Prostate gland (tissue), 2 donors: Measurements from ENCODE around the gene SLC25A48.

ENCODE experiments used
- POLR2A ChIP-seq: fragments of 450-650 bp; IDR thresholded peaks from one replicate; pipeline ENCODE4 v1.6.1; 2016; ENCODE audit warnings: antibody characterized with exemption, mild to moderate bottlenecking
- POLR2AphosphoS5 ChIP-seq: sonication (generic); formaldehyde crosslinking; IDR thresholded peaks from one replicate; pipeline ENCODE4 v1.6.1; 2017; ENCODE audit warnings: antibody characterized with exemption
- TF ChIP-seq, protein P1 (sequence below), 4 experiments: fragments of 200-600 bp in 2 of 4; fragments of 450-650 bp in 2 of 4; sonication (generic) in 2 of 4; IDR thresholded peaks; 1 replicate in 3 of 4; 2 replicates in 1 of 4; pipeline ENCODE4 v1.5.1; 2016 to 2019; ENCODE audit warnings: antibody characterized with exemption in 4 of 4, mild to moderate bottlenecking in 2 of 4, moderate library complexity in 2 of 4

DNA sequence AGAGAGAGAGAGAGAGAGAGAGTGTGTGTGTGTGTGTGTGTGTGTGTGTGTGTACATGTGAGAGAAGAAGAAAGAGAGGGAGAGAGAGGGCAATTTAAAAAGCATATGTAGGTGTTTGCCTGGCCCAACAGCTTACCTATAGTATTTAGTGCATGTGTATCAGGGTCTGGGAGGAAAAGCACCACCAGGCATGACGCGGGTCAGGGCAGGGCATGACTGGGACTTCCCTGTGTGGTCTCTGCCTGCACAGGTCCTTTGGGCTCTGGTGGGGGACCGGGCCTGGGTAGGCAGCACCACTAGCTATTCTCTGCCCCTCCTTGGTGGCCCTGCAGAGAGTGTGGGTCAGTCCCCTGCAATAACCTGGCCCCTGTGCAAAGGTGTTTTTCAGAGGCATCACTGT lies 45.1 kb downstream of the SLC25A48 start:
- TF ChIP-seq POLR2A (no peak), POLR2AphosphoS5 (no peak)
- TF ChIP-seq, protein P1, sequence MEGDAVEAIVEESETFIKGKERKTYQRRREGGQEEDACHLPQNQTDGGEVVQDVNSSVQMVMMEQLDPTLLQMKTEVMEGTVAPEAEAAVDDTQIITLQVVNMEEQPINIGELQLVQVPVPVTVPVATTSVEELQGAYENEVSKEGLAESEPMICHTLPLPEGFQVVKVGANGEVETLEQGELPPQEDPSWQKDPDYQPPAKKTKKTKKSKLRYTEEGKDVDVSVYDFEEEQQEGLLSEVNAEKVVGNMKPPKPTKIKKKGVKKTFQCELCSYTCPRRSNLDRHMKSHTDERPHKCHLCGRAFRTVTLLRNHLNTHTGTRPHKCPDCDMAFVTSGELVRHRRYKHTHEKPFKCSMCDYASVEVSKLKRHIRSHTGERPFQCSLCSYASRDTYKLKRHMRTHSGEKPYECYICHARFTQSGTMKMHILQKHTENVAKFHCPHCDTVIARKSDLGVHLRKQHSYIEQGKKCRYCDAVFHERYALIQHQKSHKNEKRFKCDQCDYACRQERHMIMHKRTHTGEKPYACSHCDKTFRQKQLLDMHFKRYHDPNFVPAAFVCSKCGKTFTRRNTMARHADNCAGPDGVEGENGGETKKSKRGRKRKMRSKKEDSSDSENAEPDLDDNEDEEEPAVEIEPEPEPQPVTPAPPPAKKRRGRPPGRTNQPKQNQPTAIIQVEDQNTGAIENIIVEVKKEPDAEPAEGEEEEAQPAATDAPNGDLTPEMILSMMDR (IDR thresholded peaks at IDR 0.05): no peak
